ENCODE results near the gene LITAF. TPM values are rescaled to one million over a fixed set of nuclear protein-coding genes. Genes with fewer than 3 reads are reported as not detected.
"Not testable (repeated sequence)": the region's sequence is repeated elsewhere in the genome, so short reads cannot be mapped to it uniquely, and the experiment has no call there.

LITAF gene
- total RNA-seq, 8 experiments from 2014 or later = 11.0 to 73.6 (median 27.5) TPM

DNA sequence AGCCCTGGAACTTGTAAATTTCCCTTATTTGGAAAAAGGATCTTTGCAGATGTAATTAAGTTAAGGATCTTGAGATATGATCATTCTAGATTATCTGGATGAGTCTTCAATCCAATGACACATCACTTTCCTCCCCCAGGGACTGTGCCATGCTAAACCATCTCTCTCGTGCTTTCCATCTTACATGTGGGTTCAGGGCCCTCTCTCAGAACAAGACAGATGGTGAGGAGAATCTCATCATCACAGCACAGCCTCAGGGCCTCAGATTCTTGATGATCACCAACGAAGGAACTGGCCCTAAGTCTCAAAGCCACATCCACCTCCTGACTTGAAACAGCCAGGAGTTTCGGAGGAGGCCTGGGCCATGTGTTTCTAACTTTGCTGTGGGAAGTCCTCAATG lies 78.7 kb downstream of the LITAF start:
- no peak for ATAC-seq (replicated peaks in 6 of 8)
- Histone ChIP-seq H3K4me1 (replicated peaks in 1 of 2) (peaks cover 6 to 22% of the 10 kb centered on the region in 2 donors), H3K4me3 (no peak overlapping the region), H3K27ac (no peak overlapping the region)
- 20 to 100% (median 86%) methylated on average over 1 to 2 of the region's 3 CpGs; no CpG with 5 or more reads in 3 of the 10 experiments for WGBS, 10 experiments
- in situ Hi-C loops (cut with MboI; ENCODE audit: low pct_unique_long_range_greater_than_20kb in 2 of 9, low sequenced_read_pairs in 9 of 9, unreplicated experiment in 9 of 9) = no loop called here

DNA sequence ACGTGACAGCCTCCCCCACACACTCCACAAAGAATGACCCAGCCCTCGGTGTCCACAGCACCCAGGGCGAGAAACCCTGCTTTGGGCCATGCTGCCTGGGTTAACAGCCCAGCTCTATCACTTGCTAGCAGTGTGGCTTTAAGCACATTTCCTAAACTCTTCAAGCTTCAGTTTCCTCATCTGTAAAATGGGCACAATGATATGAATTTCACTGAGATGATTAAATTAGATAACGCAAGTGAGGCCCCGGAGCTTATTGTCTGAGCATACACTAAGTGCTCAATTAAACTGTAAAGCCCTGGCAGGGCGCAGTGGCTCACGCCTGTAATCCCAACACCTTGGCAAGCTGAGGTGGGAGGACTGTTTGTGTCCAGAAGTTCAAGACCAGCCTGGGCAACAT lies 79.4 kb downstream of the LITAF start:
- ATAC-seq (replicated peaks in 6 of 8) = no peak
- H3K4me1 ChIP-seq (replicated peaks in 1 of 2) = peaks cover 6 to 22% of the 10 kb centered on the region in 2 donors
- WGBS, 10 experiments = 80 to 100% (median 93%) methylated on average over 1 to 6 of the region's 7 CpGs; no CpG with 5 or more reads in 4 of the 10 experiments
- H3K27ac ChIP-seq = no peak overlapping the region
- H3K4me3 ChIP-seq = no peak overlapping the region
- in situ Hi-C loops (cut with MboI; ENCODE audit: low pct_unique_long_range_greater_than_20kb in 2 of 9, low sequenced_read_pairs in 9 of 9, unreplicated experiment in 9 of 9) = no loop called here

DNA sequence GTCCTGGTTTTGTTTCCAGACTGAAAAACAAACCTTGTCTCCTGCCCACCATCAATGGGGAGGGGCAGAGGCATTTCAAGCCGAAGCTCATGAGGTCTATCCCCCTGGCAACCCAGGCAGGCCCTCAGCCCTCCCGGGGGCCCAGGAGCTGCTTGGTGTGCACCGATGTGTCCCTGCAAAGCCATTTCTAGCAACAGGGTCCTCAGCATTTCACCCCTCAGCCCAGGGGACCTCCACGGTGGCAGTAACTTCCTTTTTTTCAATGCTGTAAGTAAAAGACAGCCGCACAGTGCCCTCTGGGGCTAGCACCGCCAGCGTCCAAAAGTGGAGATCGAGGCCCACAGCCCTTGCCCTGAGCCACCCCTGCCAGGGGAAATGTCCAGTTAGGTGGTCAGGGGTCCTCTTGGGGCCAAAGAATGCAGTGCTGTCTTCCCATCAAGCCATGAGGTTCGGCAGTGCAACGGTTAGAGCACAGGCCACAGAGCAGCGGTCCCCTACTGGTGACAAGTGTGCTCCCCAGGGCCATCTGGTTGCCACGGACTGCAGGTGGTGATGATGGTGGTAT lies 79.9 kb downstream of the LITAF start:
- ATAC-seq (replicated peaks in 6 of 8) = peak in 5 of 8 experiments; percentile 75 to 89 (median 84)
- Histone ChIP-seq H3K4me3 (no peak overlapping the region), H3K27ac (peak overlapping the region; percentile 16 to 74), H3K4me1 (replicated peaks in 1 of 2) (peaks cover 8 to 25% of the 10 kb centered on the region in 2 donors)
- WGBS, 10 experiments = 50 to 90% (median 78%) methylated on average over 1 to 5 of the region's 12 CpGs; no CpG with 5 or more reads in 6 of the 10 experiments
- in situ Hi-C loops (cut with MboI; ENCODE audit: low pct_unique_long_range_greater_than_20kb in 2 of 9, low sequenced_read_pairs in 9 of 9, unreplicated experiment in 9 of 9) = no loop called here

DNA sequence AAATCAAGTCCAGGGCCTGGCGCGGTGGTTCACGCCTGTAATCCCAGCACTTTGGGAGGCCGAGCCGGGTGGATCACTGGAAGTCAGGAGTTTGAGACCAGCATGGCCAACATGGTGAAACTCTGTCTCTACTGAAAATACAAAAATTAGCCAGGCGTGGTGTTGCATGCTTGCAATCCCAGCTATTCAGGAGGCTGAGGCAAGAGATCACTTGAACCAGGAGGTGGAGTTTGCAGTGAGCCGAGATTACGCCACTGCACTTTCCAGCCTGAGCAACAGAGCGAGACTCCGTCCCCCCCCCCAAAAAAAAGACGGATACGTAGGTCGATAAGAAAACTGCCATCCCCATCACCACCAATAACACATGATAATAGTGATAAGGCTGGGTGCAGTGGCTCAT lies 82.5 kb downstream of the LITAF start:
- H3K4me3 ChIP-seq; in situ Hi-C loops (cut with MboI; ENCODE audit: low pct_unique_long_range_greater_than_20kb in 2 of 9, low sequenced_read_pairs in 9 of 9, unreplicated experiment in 9 of 9); ATAC-seq (replicated peaks in 6 of 8); H3K27ac ChIP-seq: not testable (repeated sequence)
- peaks cover 9 to 30% of the 10 kb centered on the region in 2 donors for H3K4me1 ChIP-seq (replicated peaks in 1 of 2)
- WGBS, 10 experiments = 69 to 100% (median 98%) methylated on average over 1 to 5 of the region's 13 CpGs; no CpG with 5 or more reads in 4 of the 10 experiments

DNA sequence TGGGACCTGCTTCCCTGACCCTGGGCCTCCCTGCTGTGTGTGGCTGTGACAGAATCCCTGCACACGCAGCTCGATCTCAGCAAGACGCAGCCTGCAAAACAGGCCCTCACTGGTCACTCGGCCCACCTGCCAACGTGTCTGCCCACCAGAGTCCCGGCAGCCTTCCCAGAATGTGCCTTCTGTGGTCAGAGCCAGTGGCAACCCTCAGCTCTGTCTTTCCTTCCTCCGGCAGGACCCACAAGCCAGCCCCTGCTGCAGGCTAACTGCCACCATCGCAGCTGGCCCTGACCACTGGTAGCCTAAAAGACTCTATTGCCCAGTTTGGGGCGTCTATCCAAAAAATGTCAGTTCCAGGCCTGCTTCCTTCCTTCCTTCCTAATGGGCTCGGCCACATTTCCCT lies 83.2 kb downstream of the LITAF start:
- ATAC-seq (replicated peaks in 6 of 8) = no peak
- in situ Hi-C loops (cut with MboI; ENCODE audit: low pct_unique_long_range_greater_than_20kb in 2 of 9, low sequenced_read_pairs in 9 of 9, unreplicated experiment in 9 of 9) = no loop called here
- Histone ChIP-seq H3K4me3 (no peak overlapping the region), H3K4me1 (replicated peaks in 1 of 2) (peaks cover 9 to 31% of the 10 kb centered on the region in 2 donors), H3K27ac (no peak overlapping the region)
- 55 to 83% (median 75%) methylated on average over 2 to 5 of the region's 10 CpGs; no CpG with 5 or more reads in 5 of the 10 experiments for WGBS, 10 experiments

DNA sequence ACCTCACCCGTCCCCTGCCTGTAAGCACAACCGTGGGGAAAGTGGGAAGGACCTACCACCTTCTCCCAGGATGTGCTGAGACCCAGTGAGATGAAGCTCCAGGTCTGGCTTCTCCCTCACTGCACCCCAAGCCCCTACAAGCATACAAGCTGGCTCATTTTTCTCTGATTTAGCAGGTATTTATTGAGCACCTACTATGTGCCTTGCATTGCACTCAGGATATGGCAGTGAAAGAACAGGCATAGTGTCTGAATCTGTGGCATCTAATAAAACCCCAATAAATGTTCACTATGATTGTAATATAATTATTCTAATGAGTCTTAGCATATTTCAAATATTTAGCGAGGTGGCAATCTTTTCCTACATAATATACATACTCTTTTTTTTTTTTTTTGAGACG lies 84.5 kb downstream of the LITAF start:
- ATAC-seq (replicated peaks in 6 of 8) = no peak
- Histone ChIP-seq H3K4me1 (replicated peaks in 1 of 2) (peaks cover 16 to 43% of the 10 kb centered on the region in 2 donors), H3K27ac (peak overlapping the region; percentile 28 to 43), H3K4me3 (no peak overlapping the region)
- 20 to 100% (median 55%) methylated on average over 1 to 2 of the region's 4 CpGs; no CpG with 5 or more reads in 2 of the 10 experiments for WGBS, 10 experiments
- in situ Hi-C loops (cut with MboI; ENCODE audit: low pct_unique_long_range_greater_than_20kb in 2 of 9, low sequenced_read_pairs in 9 of 9, unreplicated experiment in 9 of 9) = no loop called here

DNA sequence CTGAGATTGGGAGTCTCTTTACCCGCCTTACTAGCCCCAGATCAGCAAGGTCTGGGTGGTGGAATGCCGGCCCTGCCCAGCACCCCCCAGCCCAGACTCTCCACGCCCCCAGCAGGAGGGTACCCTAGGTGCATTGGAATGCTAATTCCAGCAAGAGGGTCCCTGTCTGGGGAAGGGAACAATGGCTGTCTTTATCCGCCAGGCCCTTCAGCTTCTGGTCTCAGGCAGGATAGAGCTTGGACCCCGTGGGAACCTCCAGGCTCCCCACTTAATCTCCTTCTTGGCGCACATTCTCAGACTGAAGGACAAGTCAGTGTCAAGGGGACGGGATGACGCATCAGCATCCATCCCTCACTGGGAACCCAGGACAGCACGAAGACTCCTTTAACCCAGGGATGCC lies 85.1 kb downstream of the LITAF start:
- Histone ChIP-seq H3K27ac (peak overlapping the region; percentile 28 to 43), H3K4me3 (no peak overlapping the region), H3K4me1 (replicated peaks in 1 of 2) (peaks cover 20 to 41% of the 10 kb centered on the region in 2 donors)
- 38 to 100% (median 45%) methylated on average over 1 to 4 of the region's 9 CpGs; no CpG with 5 or more reads in 5 of the 10 experiments for whole genome bisulfite sequencing, 10 experiments
- ATAC-seq (replicated peaks in 6 of 8) = peak in 3 of 8 experiments; percentile 2 to 34 (median 34)
- in situ Hi-C loops (cut with MboI; ENCODE audit: low pct_unique_long_range_greater_than_20kb in 2 of 9, low sequenced_read_pairs in 9 of 9, unreplicated experiment in 9 of 9) = no loop called here

DNA sequence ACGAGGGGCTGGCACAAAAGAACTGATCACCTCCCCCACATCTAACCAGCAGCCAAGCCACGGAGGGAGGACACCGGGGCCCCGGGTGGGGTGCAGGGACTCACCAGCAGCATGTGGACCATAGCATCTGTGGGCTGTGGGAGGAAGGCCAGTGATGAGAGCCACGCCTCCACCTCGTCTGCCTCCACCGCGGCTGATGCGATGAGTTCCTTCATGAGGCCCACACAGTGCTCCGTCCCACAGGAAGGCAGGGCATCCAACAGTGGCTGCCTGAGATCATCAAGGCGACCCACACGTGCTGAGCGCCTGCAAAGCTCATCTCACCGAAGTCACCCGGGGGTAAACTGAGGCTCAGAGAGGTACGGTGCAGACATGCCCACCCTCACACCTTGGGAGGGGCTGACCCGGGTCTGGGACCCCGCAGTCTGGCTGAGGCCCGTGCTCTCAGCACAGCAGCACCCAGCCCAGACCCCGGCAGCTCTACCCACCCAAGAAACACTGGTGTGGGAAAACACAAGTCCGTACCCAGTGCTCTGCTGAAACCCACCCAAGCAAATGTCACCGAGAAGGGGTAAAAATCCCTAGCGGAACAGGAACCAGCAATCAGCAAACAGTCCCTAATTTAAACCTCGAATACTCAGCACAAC lies 85.9 kb downstream of the LITAF start:
- H3K4me3 ChIP-seq = no peak overlapping the region
- peaks cover 14 to 32% of the 10 kb centered on the region in 2 donors for H3K4me1 ChIP-seq (replicated peaks in 1 of 2)
- 56 to 100% (median 88%) methylated on average over 1 to 13 of the region's 24 CpGs; no CpG with 5 or more reads in 2 of the 10 experiments for WGBS, 10 experiments
- in situ Hi-C loops (cut with MboI; ENCODE audit: low pct_unique_long_range_greater_than_20kb in 2 of 9, low sequenced_read_pairs in 9 of 9, unreplicated experiment in 9 of 9) = no loop called here
- peak overlapping the region in 1 of 2 donors; percentile 43 for H3K27ac ChIP-seq
- no peak for ATAC-seq (replicated peaks in 6 of 8)

DNA sequence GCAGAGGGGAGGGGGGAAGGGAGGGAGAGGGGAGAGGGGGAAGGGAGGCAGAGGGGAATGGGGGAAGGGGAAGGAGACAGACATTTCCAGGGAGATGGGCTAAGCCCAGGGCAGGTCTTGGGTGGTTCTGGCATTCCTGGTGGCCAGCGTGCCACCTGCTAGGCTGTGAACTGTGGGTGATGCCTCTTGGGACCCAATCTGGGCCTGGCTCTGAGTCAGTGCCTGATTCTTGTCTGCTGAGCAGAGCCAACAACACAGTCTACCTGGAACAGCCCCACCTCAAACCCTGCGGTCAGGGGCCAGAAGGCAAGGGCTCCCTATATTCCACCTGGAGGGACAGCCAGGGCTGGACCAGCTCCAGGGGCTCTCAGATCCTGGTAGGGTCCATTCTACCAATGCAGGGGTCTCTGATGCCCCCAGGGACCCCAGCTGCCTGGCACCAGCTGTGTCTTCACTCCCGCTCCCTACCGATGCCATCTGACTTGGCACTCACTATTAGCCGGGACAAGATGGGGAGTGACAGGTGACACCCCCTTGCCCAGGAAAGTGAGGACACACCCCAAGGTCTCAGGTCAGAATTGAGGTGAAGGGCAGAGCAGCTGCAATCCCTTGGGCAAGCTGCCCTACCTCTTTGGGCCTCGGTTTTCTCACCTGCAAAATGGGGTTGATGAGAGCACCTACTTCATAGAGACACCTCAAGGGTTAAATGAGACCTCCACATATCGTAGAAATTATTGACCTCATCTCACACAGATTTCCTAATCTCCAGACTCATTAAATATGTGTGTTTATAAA lies 87.2 kb downstream of the LITAF start:
- Histone ChIP-seq H3K27ac (no peak overlapping the region), H3K4me1 (replicated peaks in 1 of 2) (peaks cover 14 to 28% of the 10 kb centered on the region in 2 donors), H3K4me3 (no peak overlapping the region)
- WGBS, 10 experiments = 78 to 100% (median 100%) methylated on average over 1 to 2 of the region's 7 CpGs; no CpG with 5 or more reads in 4 of the 10 experiments
- ATAC-seq (replicated peaks in 6 of 8) = no peak
- in situ Hi-C loops (cut with MboI; ENCODE audit: low pct_unique_long_range_greater_than_20kb in 2 of 9, low sequenced_read_pairs in 9 of 9, unreplicated experiment in 9 of 9) = no loop called here

DNA sequence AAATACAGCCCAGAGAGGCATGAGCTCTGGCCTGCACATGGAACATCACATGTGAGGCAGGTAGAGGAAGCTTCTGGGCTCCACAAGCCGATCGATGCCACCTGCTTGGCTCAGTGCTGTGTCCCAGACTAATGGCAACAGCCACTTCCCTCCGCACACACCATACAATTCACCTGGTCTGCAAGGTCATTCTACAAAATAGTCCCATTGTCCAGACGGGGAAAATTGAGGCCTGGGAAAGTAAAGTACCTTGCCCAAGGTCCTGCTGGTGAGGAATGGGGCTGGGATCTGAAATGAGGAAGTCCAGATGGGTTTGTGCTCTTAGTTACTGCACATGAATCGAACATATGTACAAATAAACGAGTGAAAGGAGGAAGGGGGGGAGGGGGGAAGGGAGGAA lies 88.0 kb downstream of the LITAF start:
- no peak for ATAC-seq (replicated peaks in 6 of 8)
- in situ Hi-C loops (cut with MboI; ENCODE audit: low pct_unique_long_range_greater_than_20kb in 2 of 9, low sequenced_read_pairs in 9 of 9, unreplicated experiment in 9 of 9) = no loop called here
- H3K27ac ChIP-seq = no peak overlapping the region
- WGBS, 10 experiments = 100% methylated on average over 2 of the region's 6 CpGs; no CpG with 5 or more reads in 9 of the 10 experiments
- H3K4me1 ChIP-seq (replicated peaks in 1 of 2) = peaks cover 14 to 28% of the 10 kb centered on the region in 2 donors
- H3K4me3 ChIP-seq = no peak overlapping the region

DNA sequence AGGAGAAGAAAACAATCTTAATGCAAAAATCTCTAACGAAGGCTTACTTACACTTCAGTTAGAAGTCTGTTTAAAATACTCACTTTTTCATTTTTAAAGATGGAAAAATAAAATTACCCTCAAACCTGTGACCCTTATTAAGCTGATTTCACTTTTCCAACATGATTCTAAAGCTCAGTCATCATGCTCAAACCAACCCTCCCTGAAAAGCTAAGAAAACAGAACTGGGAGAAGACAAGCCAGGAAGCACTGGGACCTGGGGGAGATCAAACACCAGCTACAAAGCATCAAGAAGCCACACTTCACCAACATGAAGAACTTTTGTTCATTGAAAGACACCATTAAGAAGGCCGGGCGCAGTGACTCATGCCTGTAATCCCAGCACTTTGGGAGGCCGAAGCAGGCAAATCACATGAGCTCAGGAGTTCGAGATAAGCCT lies 88.8 kb downstream of the LITAF start:
- WGBS, 10 experiments = 0 to 65% (median 40%) methylated on average over 1 to 4 of the region's 5 CpGs; no CpG with 5 or more reads in 2 of the 10 experiments
- peaks cover 14 to 25% of the 10 kb centered on the region in 2 donors for H3K4me1 ChIP-seq (replicated peaks in 1 of 2)
- peak in 4 of 8 experiments; percentile 5 to 19 (median 10) for ATAC-seq (replicated peaks in 6 of 8)
- no peak overlapping the region for H3K4me3 ChIP-seq
- in situ Hi-C loops (cut with MboI; ENCODE audit: low pct_unique_long_range_greater_than_20kb in 2 of 9, low sequenced_read_pairs in 9 of 9, unreplicated experiment in 9 of 9) = no loop called here
- H3K27ac ChIP-seq = peak overlapping the region in 1 of 2 donors; percentile 56
